IPS-NIHi7 (cell line): Measurements from ENCODE around the gene DDIT3.
A peak's percentile ranks its signal among the peaks of the same experiment; 100 is the strongest.

Source experiments
- DNase-seq: peaks from one replicate; pipeline ENCODE4 v3.0.0; 2012; ENCODE audit warnings: mixed read lengths; ENCODE audit errors: extremely low spot score

The DDIT3 gene

DNA sequence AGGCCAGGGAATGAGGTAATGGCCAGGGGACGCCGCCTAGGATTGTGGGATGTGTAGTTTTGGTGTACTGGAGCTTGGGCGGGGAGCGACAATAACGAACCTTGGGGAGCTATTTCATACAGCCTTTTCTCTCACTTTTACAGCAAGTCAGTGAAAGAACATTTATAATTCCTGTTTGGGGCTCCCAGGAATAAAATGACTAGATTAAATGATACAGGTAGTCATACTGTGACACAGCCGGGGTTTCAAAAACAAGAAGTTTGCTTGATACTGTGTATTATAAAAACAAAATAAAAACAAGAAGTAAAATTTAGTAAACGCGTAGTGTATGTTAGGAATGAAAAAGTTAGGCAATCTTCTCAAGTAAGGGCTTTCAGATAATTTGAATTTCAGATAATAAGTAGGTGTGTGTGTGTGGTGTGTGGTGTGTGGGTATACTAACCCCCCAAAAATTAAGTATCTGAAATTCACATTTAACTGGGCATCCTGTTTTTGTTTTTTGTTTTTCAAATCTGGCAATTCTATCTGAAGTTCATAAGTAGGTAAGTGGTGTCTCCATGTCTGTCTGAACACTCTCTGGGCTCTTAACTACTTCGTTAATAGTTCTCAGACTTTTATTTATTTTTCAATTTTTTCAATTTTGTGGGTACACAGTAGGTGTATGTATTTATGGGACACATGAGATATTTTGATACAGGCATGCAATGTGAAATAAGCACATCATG is 27.1 kb upstream of the DDIT3 start:
- DNase-seq: no peak

DNA sequence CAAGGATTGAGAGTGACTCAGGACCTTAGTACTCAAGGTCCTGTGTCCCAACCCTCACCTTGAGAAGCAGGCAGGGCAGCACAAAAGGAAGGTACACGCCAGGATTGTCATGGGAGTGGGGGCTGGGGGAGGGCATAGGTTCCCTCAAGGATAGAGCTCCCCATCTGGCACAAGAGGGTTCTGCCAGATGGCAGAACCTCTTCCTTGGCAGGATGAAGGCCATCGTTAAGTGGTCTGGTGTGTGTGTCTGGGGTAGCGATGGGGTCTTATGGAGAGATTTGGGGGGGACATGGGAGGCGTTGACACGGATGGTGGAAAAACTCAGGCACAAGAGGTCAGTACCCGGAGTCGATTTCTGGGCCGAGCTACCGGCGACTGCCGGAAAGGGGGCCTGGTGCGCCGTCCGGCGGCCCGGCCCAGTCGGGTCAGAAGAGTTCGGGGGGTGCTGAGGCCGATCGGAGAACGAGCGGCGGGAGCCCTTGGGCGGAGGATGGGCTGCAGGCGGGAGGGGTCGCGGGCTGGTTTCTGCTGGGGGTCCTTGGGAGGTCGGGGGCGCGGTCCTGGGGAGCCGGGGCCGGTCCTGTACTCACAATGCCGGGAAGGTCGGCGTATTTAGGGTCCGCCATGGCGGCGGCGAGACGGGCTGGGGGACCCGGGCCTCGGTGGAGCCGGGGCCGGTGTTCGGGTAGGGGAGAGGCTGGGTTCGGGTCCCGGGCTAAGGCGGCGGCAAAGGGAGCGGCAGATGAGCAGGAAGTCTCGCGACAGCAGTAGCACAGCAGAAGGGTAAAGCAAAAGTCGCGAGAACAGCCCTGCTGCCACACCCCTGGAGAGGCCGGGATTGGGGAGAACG is 26.3 kb upstream of the DDIT3 start, which contains the start of gene DCTN2:
TSS of gene DCTN2 (minus strand) at position 755 of the 850 bp plus-strand sequence. CDS start at position 626, 129 bp downstream.
- peak; percentile 98 for DNase-seq

DNA sequence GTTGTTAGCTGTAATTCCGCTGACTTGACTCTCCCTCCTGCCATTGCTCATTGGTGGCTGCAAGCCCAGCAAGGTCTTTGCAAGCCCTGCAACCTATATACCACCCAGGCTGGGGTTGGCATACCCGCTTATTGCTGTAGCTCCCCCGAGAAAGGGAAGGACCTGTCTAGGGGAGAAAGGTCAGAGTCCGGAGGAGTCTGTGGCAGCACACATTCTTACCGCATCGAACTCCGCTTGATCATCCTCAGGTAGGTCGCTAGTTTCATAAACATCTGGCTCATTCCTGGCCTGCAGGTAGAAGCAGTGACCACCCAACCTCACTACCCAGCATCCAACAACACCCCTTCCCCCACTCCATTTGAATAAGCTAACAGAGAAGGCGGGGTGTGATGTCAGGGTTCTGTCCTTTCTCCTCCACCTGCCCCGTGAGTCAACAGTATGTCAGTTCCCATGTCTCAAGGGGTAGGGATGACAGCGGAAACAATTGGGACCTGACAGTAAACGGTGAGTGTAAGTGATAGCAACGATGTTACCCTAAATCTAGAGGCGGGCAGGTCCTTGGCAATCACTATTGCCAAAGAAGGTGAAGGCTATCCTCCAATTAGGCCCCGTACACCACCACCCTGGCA is 25.6 kb upstream of the DDIT3 start:
- no peak for DNase-seq

DNA sequence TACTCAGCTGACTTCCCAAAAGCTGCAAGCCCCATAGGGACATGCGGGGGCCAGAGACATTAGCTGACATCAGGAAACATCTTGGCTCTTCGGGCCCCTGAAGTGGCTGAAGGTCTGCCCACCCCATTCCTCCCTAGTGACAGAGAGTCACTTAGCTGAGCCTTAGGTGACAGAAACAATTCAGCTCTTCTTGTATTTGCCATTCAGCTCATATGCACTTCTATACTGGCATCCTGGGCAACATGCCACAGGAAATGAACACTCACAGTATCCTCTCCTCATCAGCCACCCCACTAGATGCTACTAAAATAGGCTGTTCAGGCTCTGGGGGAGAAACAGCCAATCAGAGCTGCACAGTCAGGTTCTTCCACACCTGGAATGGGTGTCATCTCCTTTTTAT is 23.3 kb upstream of the DDIT3 start:
- DNase-seq: no peak

DNA sequence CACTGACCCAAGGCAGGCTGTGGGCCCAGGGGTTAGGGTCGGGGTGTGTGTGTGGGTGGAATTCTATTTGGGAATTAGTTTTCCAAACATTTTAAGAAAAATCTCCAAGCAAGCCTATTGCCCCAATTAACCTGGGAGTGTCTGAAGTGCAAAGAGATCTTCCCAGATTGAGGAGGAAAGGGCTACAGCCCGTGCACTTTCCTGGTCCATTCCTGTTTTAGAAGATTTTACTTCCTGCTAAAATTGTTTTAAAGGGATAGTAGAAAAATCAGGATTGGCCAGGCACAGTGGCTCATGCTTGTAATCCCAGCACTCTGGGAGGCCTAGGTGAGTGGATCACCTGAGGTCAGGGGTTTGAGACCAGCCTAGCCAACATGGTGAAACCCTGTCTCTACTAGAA is 21.4 kb upstream of the DDIT3 start:
- DNase-seq: no peak

DNA sequence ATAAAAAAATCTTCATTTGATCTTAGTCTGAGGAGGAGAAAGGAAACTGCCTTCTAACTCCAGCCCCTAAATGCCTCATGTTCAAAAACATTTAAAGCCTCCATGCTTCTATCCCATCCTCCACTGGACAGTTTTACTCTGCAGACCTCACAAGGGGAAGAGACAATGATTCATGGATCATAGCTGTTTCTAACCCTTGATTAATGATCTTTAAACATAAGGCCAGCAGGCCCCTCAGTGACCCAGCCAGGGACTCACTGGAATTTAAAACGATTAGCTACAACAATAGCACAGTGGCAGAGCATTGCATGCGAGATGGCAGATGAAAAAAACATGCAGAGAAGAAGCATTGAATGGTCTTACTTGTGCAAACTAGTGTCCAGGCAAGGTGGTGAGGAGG is 20.7 kb upstream of the DDIT3 start:
- DNase-seq: no peak

DNA sequence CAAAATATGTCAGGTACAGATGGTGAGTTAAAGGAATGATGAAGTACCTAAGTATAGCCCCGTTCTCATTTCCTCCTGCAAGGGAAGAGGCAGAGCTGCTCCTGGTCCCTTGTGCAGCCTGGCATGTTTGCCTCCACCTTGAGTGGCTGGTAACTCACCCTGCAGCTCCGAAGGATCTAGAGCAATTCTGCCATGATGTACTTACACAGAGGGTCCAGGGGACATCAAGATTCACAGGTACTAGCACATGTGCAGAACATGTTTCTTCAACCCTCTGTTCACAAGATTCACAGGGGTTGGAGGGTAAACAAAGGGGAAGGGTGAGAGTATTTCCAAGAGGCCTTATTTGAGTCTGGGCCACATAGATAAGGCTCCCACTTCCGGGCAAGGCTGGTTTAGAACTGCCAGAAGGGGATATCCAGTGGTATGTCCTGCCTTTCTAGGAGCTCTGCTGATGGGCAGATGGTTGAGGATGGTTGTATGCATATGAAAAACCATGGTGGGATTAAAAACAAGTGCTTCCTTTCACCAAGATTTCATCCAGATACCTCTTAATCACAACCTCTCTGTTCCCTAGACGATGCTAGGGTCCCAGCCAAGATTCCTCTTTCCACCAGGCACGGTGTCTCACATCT is 18.9 kb upstream of the DDIT3 start:
- DNase-seq: no peak

DNA sequence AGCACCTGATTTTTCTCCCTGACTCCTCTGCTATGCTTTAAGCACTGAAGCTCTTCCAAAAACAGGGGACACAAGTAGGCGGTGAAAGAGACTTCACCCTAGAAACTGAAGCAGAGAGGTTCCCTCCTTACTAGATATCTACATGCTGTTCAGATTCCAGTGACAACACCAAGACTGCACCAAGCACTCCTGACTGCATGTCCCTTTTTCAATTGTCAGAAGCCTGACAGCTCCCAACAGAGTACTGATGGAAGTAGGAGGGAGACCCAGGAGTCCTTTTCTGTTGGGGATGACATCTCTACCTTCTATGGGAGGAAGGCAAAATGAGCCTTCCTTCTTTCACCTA is 16.3 kb upstream of the DDIT3 start:
- DNase-seq: no peak

DNA sequence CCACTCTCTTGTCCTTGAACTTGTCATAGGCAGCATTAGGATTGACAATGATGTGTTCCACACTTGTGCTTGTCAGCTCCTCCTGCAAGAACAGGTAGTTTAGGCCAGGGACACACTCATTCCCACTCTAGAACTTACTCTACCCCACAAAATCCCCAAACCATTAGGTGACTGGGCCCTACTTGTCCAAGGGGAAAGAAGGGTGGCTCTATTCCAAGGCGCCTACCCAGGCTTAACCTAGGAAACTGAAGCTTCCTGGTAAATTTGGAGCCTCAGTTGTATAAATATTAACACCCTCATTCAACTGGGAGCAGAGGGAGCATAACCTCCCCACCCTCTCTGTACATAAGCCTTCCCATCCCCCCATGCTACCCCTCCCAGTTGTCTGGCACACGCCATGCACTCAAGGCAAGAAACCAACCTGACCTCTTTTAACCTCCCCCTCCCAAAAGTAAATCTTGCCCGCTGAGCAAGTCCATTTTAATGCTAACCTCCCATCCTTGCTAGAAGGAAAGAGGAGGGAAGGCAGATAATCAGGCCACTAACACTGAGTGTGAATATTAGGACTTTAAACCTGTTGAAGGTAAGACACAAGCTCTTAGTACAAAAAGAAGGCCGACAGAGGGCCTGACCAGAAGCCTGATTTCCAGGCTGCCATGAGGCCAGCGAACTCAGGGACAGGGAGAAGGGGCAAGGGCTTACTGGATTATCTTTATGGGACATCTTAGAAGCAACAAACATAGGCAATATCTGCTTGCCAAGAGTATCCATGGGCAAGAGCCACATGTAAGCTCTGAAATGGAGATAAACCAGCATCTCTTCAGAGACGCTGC is 15.7 kb upstream of the DDIT3 start:
- no peak for DNase-seq

DNA sequence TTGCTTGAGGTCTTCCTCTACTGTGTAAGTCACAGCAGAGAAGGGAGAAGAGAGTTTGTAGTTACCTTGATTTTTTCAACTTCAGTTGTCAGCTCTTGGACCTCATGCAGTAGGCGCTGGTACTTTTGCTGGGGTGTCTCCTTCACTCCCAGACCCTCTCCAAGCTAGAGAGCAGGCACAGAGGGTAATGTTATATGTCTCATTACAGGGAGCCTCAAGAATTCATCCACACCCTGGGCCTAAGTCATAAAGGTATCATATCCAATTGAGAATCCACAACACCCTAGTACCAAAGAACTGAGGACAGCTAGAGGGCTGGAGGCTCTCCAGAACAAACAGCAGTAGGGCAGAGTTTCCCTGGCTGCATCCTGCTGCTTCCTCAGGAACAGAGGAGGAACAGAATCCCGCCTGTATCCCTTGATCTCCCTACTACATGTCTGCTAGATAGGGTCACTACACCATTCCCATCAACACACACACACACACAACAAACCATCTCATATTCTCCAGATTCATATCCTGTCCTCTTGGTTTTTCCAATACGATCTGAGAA is 14.8 kb upstream of the DDIT3 start:
- no peak for DNase-seq

DNA sequence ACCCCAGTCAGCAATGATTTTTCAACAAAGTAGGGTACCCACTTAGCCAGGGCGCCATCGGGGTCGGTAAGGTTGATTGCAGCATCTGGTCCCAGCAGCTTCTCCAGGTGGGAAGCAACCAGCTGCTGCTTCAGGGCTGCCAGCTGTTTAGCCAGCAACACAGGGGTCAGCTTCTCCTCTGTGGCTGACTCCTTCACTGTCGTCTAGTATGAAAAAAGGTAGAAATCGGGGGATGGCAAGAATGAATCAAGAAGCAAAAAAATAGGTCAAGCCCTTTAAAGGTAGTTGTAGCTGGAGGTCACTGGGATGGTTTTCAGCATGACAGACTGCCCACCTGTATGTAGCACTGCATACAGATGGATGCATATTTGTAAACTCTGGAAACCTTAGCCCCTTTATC is 13.9 kb upstream of the DDIT3 start:
- no peak for DNase-seq

DNA sequence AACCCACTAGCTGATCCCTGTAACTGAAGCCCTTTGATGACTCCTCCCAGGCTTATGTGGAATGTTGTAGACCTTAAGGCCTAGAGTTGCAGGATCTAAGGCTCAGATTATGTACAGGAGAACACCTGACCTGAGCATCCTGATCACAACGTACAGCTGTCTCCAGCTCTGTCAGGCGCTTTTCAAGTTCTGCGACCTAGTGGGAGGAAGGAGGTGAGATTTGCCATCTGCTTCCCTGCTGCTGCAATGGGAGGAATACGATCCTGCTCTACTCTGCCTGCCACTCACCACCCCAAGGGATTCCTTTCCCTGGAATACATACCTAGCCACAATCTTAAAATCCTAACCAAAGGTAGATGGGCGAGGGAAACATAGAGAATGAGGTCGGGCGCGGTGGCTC is 12.8 kb upstream of the DDIT3 start:
- DNase-seq: no peak

DNA sequence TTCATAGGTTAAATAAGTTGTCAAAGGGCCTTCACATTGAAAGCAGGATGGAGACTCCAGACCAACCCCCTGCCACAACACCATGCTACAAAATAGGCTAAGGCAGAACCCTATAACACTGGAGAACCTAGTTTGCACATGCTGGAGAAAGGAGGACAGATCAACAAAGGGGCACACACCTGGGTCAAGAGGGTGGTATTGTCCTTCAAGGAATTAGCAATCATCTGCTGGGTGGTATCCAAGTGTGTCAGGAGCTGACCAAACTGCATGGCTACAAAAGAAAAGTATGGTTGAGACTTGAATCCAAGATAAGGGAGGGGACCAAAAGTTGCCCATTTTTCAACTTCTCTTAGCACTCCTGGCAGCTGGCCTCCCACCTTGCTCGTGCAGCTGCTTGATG is 11.5 kb upstream of the DDIT3 start:
- DNase-seq: no peak

DNA sequence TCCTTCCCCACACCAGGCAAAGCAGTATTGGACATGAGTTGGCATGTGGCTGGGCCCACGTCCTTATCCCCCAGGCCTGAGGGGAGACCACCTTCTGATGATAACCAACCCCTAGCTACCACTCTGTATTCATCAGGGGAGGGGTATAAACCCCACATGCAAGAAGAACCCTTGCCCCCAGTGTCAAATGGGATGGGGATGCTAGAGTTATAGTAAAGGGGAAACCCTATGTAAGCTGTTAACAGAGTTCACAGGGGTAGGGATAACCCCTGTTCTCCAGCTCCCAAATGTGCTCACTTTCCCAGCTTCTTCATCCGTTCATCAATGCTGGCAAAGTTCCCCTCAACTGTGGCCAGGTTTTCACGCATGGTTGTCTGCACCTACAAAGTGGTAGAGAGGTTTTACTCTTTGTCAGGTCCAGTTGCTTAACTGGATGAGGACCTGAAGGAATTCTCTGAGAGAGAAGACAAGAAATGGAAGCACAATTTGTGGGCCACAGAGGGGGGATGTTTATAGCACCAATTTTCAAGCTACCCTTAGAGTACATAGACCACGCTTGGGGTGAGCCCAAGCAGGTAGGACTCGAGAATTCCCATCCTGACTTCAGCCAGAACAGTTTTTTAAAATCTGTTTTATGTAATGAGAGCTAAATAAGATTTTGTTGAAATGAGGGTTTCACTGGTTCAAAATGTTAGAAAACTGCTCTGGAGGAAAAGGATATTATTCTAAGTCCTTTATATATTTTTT is 10.3 kb upstream of the DDIT3 start:
- no peak for DNase-seq

DNA sequence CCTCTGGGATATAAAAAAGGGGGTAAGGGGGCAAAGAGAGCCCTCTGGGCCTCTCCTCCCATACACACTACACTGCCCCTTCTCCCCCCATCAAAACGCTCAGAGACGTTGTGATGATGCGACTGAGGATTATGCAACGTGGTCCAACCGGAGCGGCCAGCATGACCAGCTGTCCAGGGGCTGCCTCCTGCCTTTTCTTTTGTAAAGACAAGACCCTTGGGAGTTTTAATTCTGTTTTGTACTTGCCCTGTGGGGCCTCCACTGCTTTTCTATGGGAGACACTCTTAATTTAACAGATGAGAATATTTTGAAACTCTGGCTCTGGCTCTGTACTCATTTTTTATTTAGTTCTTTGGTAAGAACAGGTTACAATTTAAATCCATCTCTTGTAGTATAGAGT is 9.5 kb upstream of the DDIT3 start:
- no peak for DNase-seq

DNA sequence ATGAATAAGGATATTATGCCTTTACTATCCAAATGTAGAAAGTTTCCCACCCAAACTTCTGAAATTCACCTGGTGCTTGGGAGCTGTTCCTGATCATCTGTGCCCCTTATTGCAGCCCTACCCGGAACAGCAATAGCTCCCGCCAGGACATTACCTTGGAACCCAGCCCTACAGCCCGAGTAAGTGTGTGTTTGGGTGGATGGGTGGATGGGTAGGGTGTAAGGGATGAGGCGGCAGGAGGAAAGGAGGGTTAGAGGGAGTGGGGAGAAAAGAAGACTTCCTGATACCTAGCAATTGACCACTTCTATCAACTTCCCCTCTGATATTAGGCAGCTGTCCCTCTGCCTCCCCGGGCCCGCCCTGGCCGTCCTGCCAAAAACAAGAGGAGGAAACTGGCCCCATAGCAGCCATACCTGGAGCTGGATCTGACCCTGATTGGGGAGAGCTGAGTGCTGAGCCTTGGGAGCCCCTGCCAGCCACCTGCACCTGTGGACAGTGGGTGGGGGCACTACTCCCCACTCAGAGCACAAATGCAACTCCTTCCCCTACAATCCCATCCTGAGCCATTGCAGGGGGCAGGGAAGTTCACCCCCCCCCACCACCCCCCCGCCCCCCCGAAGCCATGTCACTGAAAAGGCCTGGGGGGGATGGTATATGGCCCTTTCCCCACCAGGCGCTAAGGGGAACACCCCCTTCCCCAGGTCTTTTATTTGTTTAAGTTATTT is 8.7 kb upstream of the DDIT3 start:
- DNase-seq: no peak

DNA sequence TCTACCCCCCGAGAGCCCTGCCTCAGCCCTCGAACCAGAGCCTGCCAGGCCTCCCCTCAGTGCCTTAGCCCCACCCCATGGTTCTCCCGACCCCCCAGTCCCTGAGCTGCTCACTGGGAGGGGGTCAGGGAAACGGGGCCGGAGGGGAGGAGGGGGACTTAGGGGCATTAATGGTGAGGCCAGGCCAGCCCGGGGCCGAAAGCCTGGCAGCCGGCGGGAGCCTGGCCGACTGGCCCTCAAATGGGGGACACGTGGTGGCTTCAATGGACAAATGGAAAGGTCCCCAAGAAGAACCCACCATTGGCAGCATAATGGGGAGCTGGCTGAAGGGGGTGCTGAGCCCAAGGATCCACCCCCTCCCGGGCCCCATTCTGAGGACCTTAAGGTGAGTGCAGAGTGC is 7.9 kb upstream of the DDIT3 start:
- DNase-seq: no peak

DNA sequence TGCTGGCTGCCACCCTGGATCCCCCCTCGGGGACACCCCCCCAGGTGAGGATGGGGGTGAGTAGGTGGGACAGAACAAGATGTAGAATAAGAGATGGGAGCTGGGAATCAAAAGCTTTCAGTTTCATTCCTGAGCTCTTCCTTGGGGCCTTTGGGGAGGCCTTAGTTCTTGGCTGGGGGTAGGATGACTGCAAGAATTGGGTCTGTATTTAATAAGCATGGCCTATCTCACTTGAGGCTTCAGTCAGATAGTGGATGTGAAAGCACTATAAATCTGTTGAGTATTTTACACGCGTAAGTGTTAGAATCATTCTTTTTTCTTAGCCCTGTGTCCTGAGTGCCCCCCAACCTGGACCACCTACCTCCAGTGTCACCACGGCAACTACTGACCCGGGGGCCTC is 6.9 kb upstream of the DDIT3 start:
- DNase-seq: no peak

DNA sequence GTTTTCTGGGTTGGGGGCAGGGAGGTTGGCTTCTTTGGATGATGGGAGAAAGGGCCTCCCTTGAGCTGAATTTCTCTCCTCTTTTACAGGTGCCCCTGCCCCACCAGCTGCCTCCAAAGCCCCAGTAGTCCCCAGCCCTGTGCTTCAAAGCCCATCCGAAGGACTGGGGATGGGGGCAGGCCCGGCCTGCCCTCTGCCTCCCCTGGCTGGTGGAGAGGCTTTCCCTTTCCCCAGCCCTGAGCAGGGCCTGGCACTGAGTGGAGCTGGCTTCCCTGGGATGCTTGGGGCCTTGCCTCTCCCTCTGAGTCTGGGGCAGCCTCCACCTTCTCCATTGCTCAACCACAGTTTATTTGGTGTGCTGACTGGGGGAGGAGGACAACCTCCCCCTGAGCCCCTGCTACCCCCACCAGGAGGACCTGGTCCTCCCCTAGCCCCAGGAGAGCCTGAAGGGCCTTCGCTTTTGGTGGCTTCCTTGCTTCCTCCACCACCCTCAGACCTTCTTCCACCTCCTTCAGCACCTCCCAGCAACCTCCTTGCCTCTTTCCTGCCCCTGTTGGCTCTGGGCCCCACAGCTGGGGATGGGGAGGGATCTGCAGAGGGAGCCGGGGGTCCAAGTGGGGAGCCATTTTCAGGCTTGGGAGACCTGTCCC is 6.3 kb upstream of the DDIT3 start:
- no peak for DNase-seq
